GM12878 (cell line): ENCODE results near the gene CD72. TPM values are rescaled to one million over a fixed set of nuclear protein-coding genes. Genes with fewer than 3 reads are reported as not detected.

ENCODE experiments used
- ATAC-seq: fragments of 200-7000 bp; cut with Tn5 transposase; 3 replicates; pipeline ENCODE4 v1.9.1; 2020; ENCODE audit warnings: mild to moderate bottlenecking, moderate library complexity
- BruUV-seq: library from RNA; stranded (reverse); fragments of 400-500 nt; replicated peaks from 2 replicates; lab custom pipeline; 2021; lab: Mats Ljungman, UMichigan
- CTCF ChIA-PET: fragments of 300-600 bp; sonication (Branson Sonifier 250); formaldehyde crosslinking; extraction: SDS; loops from one replicate; lab custom pipeline; 2021; ENCODE audit warnings: inconsistent platforms; lab: Yijun Ruan, JAX
- POLR2A ChIA-PET: fragments of 350-600 bp; formaldehyde crosslinking; extraction: SDS; loops from one replicate; lab custom pipeline; 2021; ENCODE audit warnings: inconsistent platforms; lab: Charles Lee
- RAD21 ChIA-PET: fragments of 300-600 bp; sonication (Branson Sonifier 250); formaldehyde crosslinking; loops from one replicate; lab custom pipeline; 2023; ENCODE audit warnings: antibody characterized with exemption; ENCODE audit not compliant: unreplicated experiment; lab: Charles Lee
- SMC1A ChIA-PET: fragments of 300-600 bp; sonication (Branson Sonifier 250); formaldehyde crosslinking; loops from one replicate; lab custom pipeline; 2023; ENCODE audit not compliant: unreplicated experiment, uncharacterized antibody; lab: Charles Lee
- DNase-seq: peaks from one replicate; pipeline ENCODE4 v3.0.0-alpha.2; 2011; ENCODE audit warnings: low read depth, low spot score
- FAIRE-seq: peaks from 3 replicates; lab custom pipeline; 2011; peaks lifted over from hg19 to GRCh38; lab: Jason Lieb, UNC
- H2AFZ ChIP-seq: 2 replicates; pipeline ENCODE4 v1.6.0; 2011; ENCODE audit warnings: low read depth, low read length, control low read depth; ENCODE audit not compliant: control insufficient read depth
- H3K27ac ChIP-seq: 2 replicates; pipeline ENCODE4 v1.5.1; 2011; ENCODE audit warnings: control low read depth; ENCODE audit not compliant: control insufficient read depth, insufficient read depth
- H3K27me3 ChIP-seq, 2 experiments: replicated peaks in 1 of 2; 2 replicates each; pipeline versions ENCODE4 v1.6.0 to v1.6.1; 2011; ENCODE audit warnings: low read length in 1 of 2; ENCODE audit not compliant: control insufficient read depth in 2 of 2, insufficient read depth in 2 of 2
- H3K36me3 ChIP-seq, 2 experiments: 2 replicates each; pipeline ENCODE4 v1.5.1; 2011; ENCODE audit warnings: low read length in 1 of 2; ENCODE audit not compliant: control insufficient read depth in 2 of 2, insufficient read depth in 2 of 2
- H3K4me1 ChIP-seq: 2 replicates; pipeline ENCODE4 v1.6.1; 2011; ENCODE audit warnings: mild to moderate bottlenecking, low read length, moderate library complexity, mixed read lengths; ENCODE audit not compliant: control insufficient read depth, insufficient read depth
- H3K4me2 ChIP-seq: 2 replicates; pipeline ENCODE4 v1.6.0; 2011; ENCODE audit warnings: control low read depth; ENCODE audit not compliant: control insufficient read depth, insufficient read depth
- H3K4me3 ChIP-seq: fragments of 200-600 bp; sonication (generic); 2 replicates; pipeline ENCODE4 v1.5.1; 2016
- H3K79me2 ChIP-seq: 2 replicates; pipeline ENCODE4 v1.6.0; 2011; ENCODE audit warnings: low read length; ENCODE audit not compliant: control insufficient read depth, insufficient read depth
- H3K9ac ChIP-seq: 2 replicates; pipeline ENCODE4 v1.8.0; 2011; ENCODE audit warnings: low read length, control low read depth, mixed read lengths; ENCODE audit not compliant: control insufficient read depth, insufficient read depth
- H3K9me3 ChIP-seq: replicated peaks from 3 replicates; pipeline ENCODE4 v1.5.1; 2011; ENCODE audit warnings: mild to moderate bottlenecking, low read length; ENCODE audit not compliant: control insufficient read depth, insufficient read depth
- H4K20me1 ChIP-seq: 2 replicates; pipeline ENCODE4 v1.6.0; 2011; ENCODE audit not compliant: control insufficient read depth, insufficient read depth
- ATF2 ChIP-seq: IDR thresholded peaks from 2 replicates; pipeline ENCODE4 v1.6.1; 2012; ENCODE audit warnings: low read length, inconsistent platforms
- BCL11A ChIP-seq: IDR thresholded peaks from 2 replicates; pipeline ENCODE4 v1.6.1; 2011; ENCODE audit warnings: low read depth, low read length
- CEBPZ ChIP-seq: fragments of 150-350 bp; IDR thresholded peaks from 2 replicates; pipeline ENCODE4 v1.6.1; 2016; ENCODE audit warnings: low read depth, low read length
- HDGF ChIP-seq: fragments of 450-650 bp; IDR thresholded peaks from 2 replicates; pipeline ENCODE4 v1.6.1; 2016; ENCODE audit warnings: antibody characterized with exemption
- JUNB ChIP-seq: IDR thresholded peaks from 2 replicates; pipeline ENCODE4 v1.6.1; 2016; ENCODE audit warnings: antibody characterized with exemption, mild to moderate bottlenecking
- NR2C1 ChIP-seq: fragments of 450-650 bp; IDR thresholded peaks from 2 replicates; pipeline ENCODE4 v1.6.1; 2017; ENCODE audit warnings: antibody characterized with exemption, mild to moderate bottlenecking, moderate library complexity
- NRF1 ChIP-seq: conservative IDR thresholded peaks from 2 replicates; pipeline ENCODE4 v1.6.1; 2011; ENCODE audit warnings: mild to moderate bottlenecking, low read depth, low read length, improper control_type of control experiment
- SMAD5 ChIP-seq: IDR thresholded peaks from 2 replicates; pipeline ENCODE4 v1.6.1; 2016; ENCODE audit warnings: antibody characterized with exemption, low read depth
- SUZ12 ChIP-seq: fragments of 200-600 bp; sonication (generic); IDR thresholded peaks from one replicate; pipeline ENCODE4 v1.6.1; 2018; ENCODE audit warnings: antibody characterized with exemption, mild to moderate bottlenecking; ENCODE audit not compliant: unreplicated experiment
- ZBED1 ChIP-seq: IDR thresholded peaks from 2 replicates; pipeline ENCODE4 v1.6.1; 2016; ENCODE audit warnings: borderline replicate concordance
- ZNF687 ChIP-seq: fragments of 450-650 bp; IDR thresholded peaks from 2 replicates; pipeline ENCODE4 v1.6.1; 2017; ENCODE audit warnings: mild to moderate bottlenecking, moderate library complexity
- WGBS: methylation state at CpG from one replicate; pipeline ENCODE4 v1.1.6; 2016; ENCODE audit warnings: low lambda C conversion rate; ENCODE audit not compliant: insufficient replicate concordance, insufficient coverage; ENCODE audit errors: missing lambda C conversion rate; 5-methylcytosine and 5-hydroxymethylcytosine counted together
- in situ Hi-C: fragments of 300-500 bp; cut with MboI; formaldehyde crosslinking; loops from 9 replicates; pipeline ENCODE4 v1.14.3; 2018; ENCODE audit warnings: mixed read lengths
- intact Hi-C: fragments of 100-400 bp; cut with micrococcal nuclease; formaldehyde crosslinking; loops from one replicate; pipeline ENCODE4 v1.14.2; 2022; ENCODE audit not compliant: unreplicated experiment
- polyA plus RNA-seq, 11 experiments: library from polyadenylated mRNA; depleted of rRNA in 4 of 11; unstranded in 6 of 11; stranded (reverse) in 5 of 11; fragments of >200 nt; fragmentation: Nextera tagmentation in 4 of 11; fragmentation: Illumina TruSeq in 1 of 11; extraction: Ambion mirVana in 4 of 11; extraction: Trizol in 1 of 11; gene quantifications; 1 replicate in 1 of 11; 2 replicates in 10 of 11; pipeline versions ENCODE4 v1.2.1 to v1.2.3, GENCODE V29; 2011 to 2016; ENCODE audit warnings: inconsistent platforms in 2 of 11, missing spikeins in 2 of 11, low read depth in 1 of 11
- total RNA-seq, 4 experiments: library from RNA; depleted of rRNA in 3 of 4; stranded (reverse); fragments of >200 nt in 3 of 4; fragmentation: Illumina TruSeq in 1 of 4; extraction: Trizol in 1 of 4; gene quantifications; 2 replicates each; pipeline versions ENCODE4 v1.2.1 to v1.2.3, GENCODE V29; 2013 to 2021

The CD72 gene
- total and polyA plus RNA-seq, 10 of the 15 experiments (the other 5 are each of a cell fraction or from before 2014, with no cell fraction given), result 2.1 to 14.2 (median 4.4) TPM

- TF ChIP-seq ATF2 (no peak), HDGF (no peak), JUNB (no peak), ZBED1 (no peak), SUZ12 (no peak), NRF1 (no peak), SMAD5 (no peak)
- TF ChIP-seq, all 136 proteins: peak for 0
These were observed 2.1 kb downstream of the CD72 start (continued) for GRCh38 chr9:35615981-35616680.

GRCh38 chr9:35612843-35613242 lies 5.4 kb downstream of the CD72 start:
- SMC1A ChIA-PET, result interaction anchor here (1.0 to 3.3 kb wide), 3 partner anchors 33 to 117 kb away, joined by 3 to 16 read pairs (median 11); partner anchors contain the start of genes CCDC107 and RMRP
- Histone ChIP-seq H3K9me3 (no peaks in the 10 kb centered on the region), H3K27me3 (no peaks in the 10 kb centered on the region; a peak in 1 of 4 replicates), H3K4me2 (no peak overlapping the region), H4K20me1 (no peaks in the 10 kb centered on the region), H3K4me1 (peaks cover 13% of the 10 kb centered on the region), H3K79me2 (no peaks in the 10 kb centered on the region), H2AFZ (no peak overlapping the region), H3K9ac (no peak overlapping the region), H3K27ac (no peak overlapping the region), H3K36me3 (no peaks in the 10 kb centered on the region; a peak in 1 of 4 replicates), H3K4me3 (no peak overlapping the region)
- RAD21 ChIA-PET, result interaction anchor here (1.6 kb wide), 1 partner anchor 34 kb away, joined by 7 read pairs; no protein-coding TSS in a partner anchor
- intact Hi-C loops, result no loop called here
- in situ Hi-C loops, result no loop called here
- POLR2A ChIA-PET, result interaction anchor here (0.6 to 1.3 kb wide), 3 partner anchors 17 to 119 kb away, joined by 3 to 5 read pairs (median 4); partner anchors contain the start of gene TLN1
- FAIRE-seq, result no peak
- BruUV-seq, result no TSS peak
- ATAC-seq, result no peak
- CTCF ChIA-PET, result interaction anchor here (0.7 to 6.3 kb wide), 13 partner anchors 9 to 213 kb away, joined by 3 to 55 read pairs (median 10); partner anchors contain the start of genes CREB3, GBA2, RGP1 and SIT1
- WGBS, result 88% methylated on average over 2 of the region's 2 CpGs
- no peak for DNase-seq
- TF ChIP-seq NR2C1 (no peak), BCL11A (no peak), CEBPZ (no peak), ZNF687 (no peak)
